H1 (cell line): ENCODE results near the gene SLC1A4. TPM values are rescaled to one million over a fixed set of nuclear protein-coding genes. Genes with fewer than 3 reads are reported as not detected.

Experiments used
- CTCF ChIA-PET: fragments of 300-600 bp; sonication (Branson Sonifier 250); formaldehyde crosslinking; loops from one replicate; lab custom pipeline; 2021; ENCODE audit not compliant: partially characterized antibody; lab: Charles Lee
- POLR2A ChIA-PET: fragments of 300-600 bp; sonication (Branson Sonifier 250); formaldehyde crosslinking; loops from one replicate; lab custom pipeline; 2021; ENCODE audit warnings: inconsistent platforms; ENCODE audit not compliant: partially characterized antibody; lab: Charles Lee
- DNase-seq, 2 experiments: peaks; one replicate each; pipeline versions ENCODE4 v3.0.0 to v3.0.0-alpha.2; 2010 to 2022; ENCODE audit warnings: low spot score in 2 of 2, low read depth in 1 of 2, mixed read lengths in 1 of 2
- FAIRE-seq: peaks from 2 replicates; lab custom pipeline; 2011; peaks lifted over from hg19 to GRCh38; lab: Jason Lieb, UNC
- H2AFZ ChIP-seq: 2 replicates; pipeline ENCODE4 v1.8.1; 2012; ENCODE audit warnings: low read length, inconsistent platforms
- H2AK5ac ChIP-seq: 2 replicates; pipeline ENCODE4 v1.6.1; 2013; ENCODE audit warnings: low read depth, low read length
- H2BK120ac ChIP-seq: replicated peaks from 2 replicates; pipeline ENCODE3; 2013; ENCODE audit warnings: low read depth, low read length, inconsistent platforms
- H2BK12ac ChIP-seq: 2 replicates; pipeline ENCODE4 v1.6.1; 2013; ENCODE audit warnings: low read depth, low read length
- H2BK15ac ChIP-seq: 2 replicates; pipeline ENCODE4 v1.6.1; 2013; ENCODE audit warnings: low read length
- H2BK20ac ChIP-seq: 2 replicates; pipeline ENCODE4 v1.6.1; 2013; ENCODE audit warnings: low read length
- H2BK5ac ChIP-seq: 2 replicates; pipeline ENCODE4 v1.6.1; 2013; ENCODE audit warnings: low read depth, low read length
- H3K14ac ChIP-seq: 2 replicates; pipeline ENCODE4 v1.6.1; 2013; ENCODE audit warnings: inconsistent platforms; ENCODE audit not compliant: insufficient read length
- H3K18ac ChIP-seq: 2 replicates; pipeline ENCODE4 v1.6.1; 2013; ENCODE audit warnings: low read length; ENCODE audit errors: extremely low read depth
- H3K23ac ChIP-seq: 2 replicates; pipeline ENCODE4 v1.6.1; 2013; ENCODE audit warnings: inconsistent platforms; ENCODE audit not compliant: insufficient read length
- H3K23me2 ChIP-seq: 2 replicates; pipeline ENCODE4 v1.6.1; 2013; ENCODE audit warnings: low read depth, low read length
- H3K27ac ChIP-seq: 2 replicates; pipeline ENCODE4 v1.6.1; 2011; ENCODE audit warnings: low read depth, low read length, inconsistent platforms
- H3K27me3 ChIP-seq, 4 experiments: replicated peaks in 1 of 4; 1 replicate in 1 of 4; 2 replicates in 3 of 4; pipeline versions ENCODE4 v1.6.1 to v1.8.1; 2011 to 2013; ENCODE audit warnings: low read length in 3 of 4, mild to moderate bottlenecking in 3 of 4, inconsistent platforms in 2 of 4, mixed read lengths in 2 of 4, moderate library complexity in 1 of 4; ENCODE audit not compliant: control insufficient read depth in 3 of 4, insufficient read depth in 3 of 4; ENCODE audit errors: extremely low read depth in 1 of 4
- H3K36me3 ChIP-seq, 4 experiments: 2 replicates each; pipeline versions ENCODE4 v1.6.1 to v1.8.1; 2011 to 2013; ENCODE audit warnings: mild to moderate bottlenecking in 4 of 4, low read length in 3 of 4, moderate library complexity in 2 of 4, control low read depth in 1 of 4, inconsistent platforms in 1 of 4; ENCODE audit not compliant: insufficient read depth in 4 of 4, control insufficient read depth in 2 of 4
- H3K4ac ChIP-seq: replicated peaks from 2 replicates; pipeline ENCODE3; 2013; ENCODE audit warnings: low read length, low read depth, mixed read lengths, inconsistent platforms; ENCODE audit not compliant: insufficient read length
- H3K4me1 ChIP-seq, 4 experiments: replicated peaks in 1 of 4; 1 replicate in 1 of 4; 2 replicates in 3 of 4; pipeline versions ENCODE4 v1.6.1 to v1.8.1; 2011 to 2013; ENCODE audit warnings: low read length in 3 of 4, inconsistent platforms in 2 of 4, mixed read lengths in 1 of 4; ENCODE audit not compliant: insufficient read depth in 4 of 4, control insufficient read depth in 3 of 4
- H3K4me2 ChIP-seq, 2 experiments: 2 replicates each; pipeline versions ENCODE4 v1.6.1 to v1.8.1; 2011 to 2013; ENCODE audit warnings: low read depth in 2 of 2, low read length in 2 of 2, control low read depth in 1 of 2, inconsistent platforms in 1 of 2, mild to moderate bottlenecking in 1 of 2; ENCODE audit not compliant: insufficient read depth in 1 of 2
- H3K4me3 ChIP-seq, 4 experiments: fragments of 200-600, 300-600 bp in 1 of 4; sonication (generic), shearing (Covaris generic), sonication (Bioruptor Twin) in 1 of 4; 2 replicates each; pipeline versions ENCODE4 v1.5.1 to v1.8.1; 2011 to 2016; ENCODE audit warnings: low read length in 4 of 4, low read depth in 3 of 4, control low read depth in 2 of 4, inconsistent platforms in 2 of 4, mild to moderate bottlenecking in 2 of 4, mixed read lengths in 1 of 4, moderate library complexity in 1 of 4; ENCODE audit not compliant: insufficient read depth in 2 of 4; ENCODE audit errors: extremely low read depth in 1 of 4
- H3K56ac ChIP-seq: replicated peaks from 2 replicates; pipeline ENCODE3; 2013; ENCODE audit warnings: low read depth, mild to moderate bottlenecking, mixed read lengths, low read length, inconsistent platforms; ENCODE audit not compliant: insufficient read length
- H3K79me1 ChIP-seq: 2 replicates; pipeline ENCODE4 v1.6.1; 2013; ENCODE audit warnings: low read depth, low read length, control low read depth
- H3K79me2 ChIP-seq, 2 experiments: 2 replicates each; pipeline versions ENCODE4 v1.6.1 to v1.8.1; 2012 to 2013; ENCODE audit warnings: low read length in 2 of 2, mild to moderate bottlenecking in 2 of 2, inconsistent platforms in 1 of 2; ENCODE audit not compliant: insufficient read depth in 2 of 2, control insufficient read depth in 1 of 2
- H3K9ac ChIP-seq, 4 experiments: replicated peaks in 1 of 4; 1 replicate in 1 of 4; 2 replicates in 3 of 4; pipeline versions ENCODE4 v1.6.1 to v1.8.1; 2011 to 2013; ENCODE audit warnings: low read depth in 3 of 4, low read length in 3 of 4, control low read depth in 2 of 4, mild to moderate bottlenecking in 2 of 4, moderate library complexity in 2 of 4, inconsistent platforms in 1 of 4; ENCODE audit errors: extremely low read depth in 1 of 4
- H3K9me3 ChIP-seq, 2 experiments: 2 replicates each; pipeline versions ENCODE4 v1.6.1 to v1.8.1; 2012 to 2013; ENCODE audit warnings: mild to moderate bottlenecking in 2 of 2, moderate library complexity in 2 of 2, control low read depth in 1 of 2, inconsistent platforms in 1 of 2, low read depth in 1 of 2, low read length in 1 of 2, mixed read lengths in 1 of 2; ENCODE audit not compliant: insufficient read depth in 2 of 2
- H4K20me1 ChIP-seq, 2 experiments: replicated peaks in 1 of 2; 2 replicates each; pipeline versions ENCODE3 to v1.8.1; 2011 to 2013; ENCODE audit warnings: inconsistent platforms in 2 of 2, low read length in 2 of 2, mild to moderate bottlenecking in 1 of 2; ENCODE audit not compliant: insufficient read depth in 2 of 2, control insufficient read depth in 1 of 2
- H4K5ac ChIP-seq: 2 replicates; pipeline ENCODE4 v1.6.1; 2013; ENCODE audit warnings: low read length, low read depth, mixed read lengths, inconsistent platforms; ENCODE audit not compliant: insufficient read length
- H4K8ac ChIP-seq: 2 replicates; pipeline ENCODE4 v1.8.0; 2013; ENCODE audit warnings: mild to moderate bottlenecking, moderate library complexity, low read length, inconsistent platforms; ENCODE audit not compliant: insufficient read depth; ENCODE audit errors: extremely low read depth
- H4K91ac ChIP-seq: replicated peaks from 2 replicates; pipeline ENCODE3; 2013; ENCODE audit warnings: low read length, mixed read lengths, inconsistent platforms; ENCODE audit not compliant: insufficient read length
- JUND ChIP-seq: IDR thresholded peaks from 2 replicates; pipeline ENCODE4 v1.6.1; 2011; ENCODE audit warnings: mild to moderate bottlenecking, improper control_type of control experiment, low read length
- POU5F1 ChIP-seq: IDR thresholded peaks from 2 replicates; pipeline ENCODE4 v1.6.1; 2011; ENCODE audit warnings: low read depth, mild to moderate bottlenecking, low read length, moderate library complexity
- WGBS, 2 experiments: shearing (Covaris generic) in 1 of 2; methylation state at CpG; one replicate each; pipeline versions ENCODE4 v1.1.6 to v1.1.7; 2013 to 2015; ENCODE audit warnings: low lambda C conversion rate in 2 of 2, mixed read lengths in 2 of 2, inconsistent platforms in 1 of 2, low coverage in 1 of 2, missing lambda C conversion rate in 1 of 2; ENCODE audit not compliant: insufficient replicate concordance in 2 of 2, insufficient coverage in 1 of 2, insufficient read length in 1 of 2; ENCODE audit errors: extremely low coverage in 1 of 2, missing lambda C conversion rate in 1 of 2; 5-methylcytosine and 5-hydroxymethylcytosine counted together
- polyA plus RNA-seq, 7 experiments: library from polyadenylated mRNA; depleted of rRNA in 3 of 7; stranded (reverse) in 5 of 7; unstranded in 2 of 7; fragments of >200 nt in 5 of 7; fragments of 200-250 nt in 2 of 7; gene quantifications; 1 replicate in 5 of 7; 2 replicates in 1 of 7; 4 replicates in 1 of 7; pipeline versions ENCODE4 v1.2.1 to v1.2.3, GENCODE V29; 2011 to 2013; ENCODE audit warnings: missing spikeins in 2 of 7, mixed read lengths in 2 of 7
- total RNA-seq: library from RNA; stranded (reverse); fragmentation: NEBNext Ultra II Directional; extraction: Animal tissue kit (Norgen Biotek cat#: 25700); gene quantifications from 2 replicates; pipeline ENCODE4 v1.2.1, GENCODE V29; 2021

SLC1A4 gene
- total and polyA plus RNA-seq, 2 of the 8 experiments (the other 6 are each of a cell fraction or from before 2014, with no cell fraction given): 0.44 to 0.86 TPM

DNA sequence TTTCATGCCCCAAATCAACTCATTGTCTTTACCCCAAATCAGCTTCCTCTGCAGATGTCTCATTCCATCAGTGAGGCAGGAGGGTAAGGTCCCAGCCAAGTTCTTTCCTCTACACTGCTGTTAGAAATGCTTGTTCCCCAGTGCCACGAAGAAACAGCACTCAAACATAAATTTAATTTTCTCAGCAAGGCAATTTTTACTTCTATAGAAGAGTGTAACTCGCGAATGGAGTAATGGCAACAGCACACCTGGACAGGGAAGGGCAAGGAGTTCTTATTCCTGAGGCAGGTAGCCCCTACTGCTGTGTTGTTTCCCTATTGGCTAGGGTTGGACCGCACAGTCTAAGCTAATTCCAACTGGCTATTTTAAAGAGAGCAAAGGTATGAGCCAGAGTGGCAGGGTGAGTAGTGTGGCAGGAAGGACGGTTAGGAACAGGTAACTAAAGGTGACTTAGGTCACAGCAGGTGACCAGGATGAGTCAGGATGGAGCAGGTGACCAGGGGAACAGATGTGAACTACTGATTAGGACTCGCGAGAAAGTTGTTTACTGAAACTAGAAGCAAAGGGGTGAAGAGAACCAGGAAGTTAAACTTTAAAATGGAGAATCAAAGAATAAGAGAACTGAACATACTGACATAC, 55.0 kb downstream of the SLC1A4 start:
- Histone ChIP-seq H4K5ac (no peak overlapping the region), H2BK5ac (no peak overlapping the region), H2AK5ac (no peak overlapping the region), H3K56ac (no peak overlapping the region), H2BK12ac (0 out of 2 replicates have a peak overlapping the region, but pooled peaks have one; percentile 2), H3K27me3 (no peaks in the 10 kb centered on the region), H3K79me2 (no peaks in the 10 kb centered on the region), H3K18ac (no peak overlapping the region), H3K36me3 (peaks cover 0 to 27% (median 3%) of the 10 kb centered on the region in 4 experiments; a peak in 6 of 8 replicates), H4K20me1 (no peaks in the 10 kb centered on the region), H3K23me2 (no peaks in the 10 kb centered on the region), H3K4ac (no peak overlapping the region), H4K8ac (no peak overlapping the region), H2AFZ (no peak overlapping the region), H3K14ac (no peak overlapping the region), H3K23ac (no peak overlapping the region), H3K9ac (peak overlapping the region in 1 of 4 experiments; percentile 41; a peak in 1 of 7 replicates), H4K91ac (no peak overlapping the region), H3K9me3 (peaks cover 10 to 12% of the 10 kb centered on the region in 2 experiments), H3K79me1 (no peaks in the 10 kb centered on the region), H3K4me1 (peaks cover 5 to 13% (median 8%) of the 10 kb centered on the region in 4 experiments; a peak in 6 of 7 replicates), H2BK15ac (no peak overlapping the region), H3K27ac (no peak overlapping the region), H3K4me2 (no peak overlapping the region), H2BK120ac (no peak overlapping the region), H2BK20ac (0 out of 2 replicates have a peak overlapping the region, but pooled peaks have one; percentile 7), H3K4me3 (no peak overlapping the region)
- TF ChIP-seq JUND (0 out of 2 replicates have a peak, but pooled peaks have one; percentile 14), POU5F1 (no peak)
- DNase-seq (no peak), FAIRE-seq (no peak)
- 87% methylated on average over 7 of the region's 7 CpGs; no CpG with 5 or more reads in 1 of the 2 experiments for WGBS, 2 experiments
- POLR2A ChIA-PET: interaction anchor here (1.4 to 9.5 kb wide), 2 partner anchors 13 to 26 kb away, joined by 5 to 84 read pairs; partner anchors contain the start of gene CEP68
- CTCF ChIA-PET: interaction anchor here (0.8 to 4.3 kb wide), 9 partner anchors 11 to 127 kb away, joined by 3 to 38 read pairs (median 4); no protein-coding TSS in a partner anchor
